ENCODE results near the gene LALBA.
"Not testable (repeated sequence)": the region's sequence is repeated elsewhere in the genome, so short reads cannot be mapped to it uniquely, and the experiment has no call there.

Gene LALBA

DNA sequence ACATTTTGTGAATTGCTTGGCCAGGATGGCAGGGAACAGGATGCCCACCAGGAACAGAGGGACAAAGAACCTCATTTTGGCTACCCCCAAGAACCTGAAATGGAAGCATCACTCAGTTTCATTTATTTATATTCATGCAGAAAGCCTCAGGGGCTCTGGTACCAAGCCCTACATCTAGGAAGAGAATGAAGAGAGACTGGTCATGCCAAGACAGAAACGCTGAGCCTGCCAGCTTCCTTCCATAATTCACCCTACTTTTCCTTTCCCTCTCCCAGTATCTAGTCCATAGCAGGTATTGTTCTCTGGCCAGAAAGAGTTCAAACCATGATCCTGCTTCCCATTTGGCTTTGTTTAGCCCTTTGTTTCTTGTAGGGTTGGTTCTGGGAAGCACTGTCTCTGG lies at the start of gene LALBA:
LALBA (minus strand) TSS at position 101 of the 400 bp plus-strand sequence; CDS start at position 75, 26 bp downstream.
- DNase-seq (ENCODE audit: low read depth in 2 of 2) = no peak

DNA sequence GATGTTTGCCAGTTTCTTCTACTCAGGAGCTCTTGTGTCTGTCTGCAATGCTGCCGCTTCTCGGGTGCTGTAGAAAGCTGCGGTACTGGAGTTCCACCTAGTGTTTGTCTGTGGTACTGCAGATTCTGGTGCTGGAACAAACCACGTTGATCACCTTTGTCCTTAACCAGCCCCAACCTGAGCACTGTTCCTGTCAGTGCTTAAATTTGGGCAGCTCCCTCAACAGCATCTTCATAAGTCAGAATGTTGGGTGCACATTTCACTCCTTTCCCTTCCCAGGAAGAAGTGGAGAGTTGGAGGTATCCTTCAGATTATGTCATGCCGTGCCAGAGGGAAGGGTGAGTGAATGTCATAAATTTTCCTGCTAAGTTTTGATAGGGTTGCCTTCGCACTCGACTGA lies 48.7 kb upstream of the LALBA start:
- DNase-seq (ENCODE audit: low read depth in 2 of 2) = peak; percentile 14 to 42

GRCh38 chr12:48615681-48616080 lies 45.8 kb upstream of the LALBA start:
- no peak for DNase-seq (ENCODE audit: low read depth in 2 of 2)

GRCh38 chr12:48613321-48613720 lies 43.5 kb upstream of the LALBA start:
- no peak for DNase-seq (ENCODE audit: low read depth in 2 of 2)

- no peak for DNase-seq (ENCODE audit: low read depth in 2 of 2)
Observed at GRCh38 chr12:48602192-48602989, 32.5 kb upstream of the LALBA start.

- DNase-seq (ENCODE audit: low read depth in 2 of 2) = no peak
Observed at GRCh38 chr12:48601013-48601756, 31.3 kb upstream of the LALBA start.

GRCh38 chr12:48600552-48600951 lies 30.7 kb upstream of the LALBA start:
- DNase-seq (ENCODE audit: low read depth in 2 of 2) = no peak

- DNase-seq (ENCODE audit: low read depth in 2 of 2) = no peak
Observed at GRCh38 chr12:48592591-48593086, 22.8 kb upstream of the LALBA start.

GRCh38 chr12:48586361-48586760 lies 16.5 kb upstream of the LALBA start:
- no peak for DNase-seq (ENCODE audit: low read depth in 2 of 2)

DNA sequence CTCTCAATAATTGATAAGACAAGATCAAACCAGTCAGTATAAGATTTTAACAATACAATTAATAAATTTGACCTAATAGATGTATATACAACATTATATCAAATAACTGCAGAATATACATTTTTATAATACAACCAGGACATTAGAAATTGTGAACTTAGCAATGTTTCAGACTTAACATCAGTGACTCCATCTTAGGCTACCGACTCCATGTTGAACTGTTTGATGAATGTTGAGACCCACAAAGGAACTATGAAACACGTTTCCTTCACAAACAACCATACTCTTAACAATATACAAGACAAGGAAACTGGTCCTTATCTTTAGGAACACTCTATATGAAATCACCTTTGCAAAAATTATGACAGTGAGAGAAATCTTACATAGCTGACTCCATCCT lies 13.9 kb upstream of the LALBA start:
- DNase-seq (ENCODE audit: low read depth in 2 of 2) = no peak

DNA sequence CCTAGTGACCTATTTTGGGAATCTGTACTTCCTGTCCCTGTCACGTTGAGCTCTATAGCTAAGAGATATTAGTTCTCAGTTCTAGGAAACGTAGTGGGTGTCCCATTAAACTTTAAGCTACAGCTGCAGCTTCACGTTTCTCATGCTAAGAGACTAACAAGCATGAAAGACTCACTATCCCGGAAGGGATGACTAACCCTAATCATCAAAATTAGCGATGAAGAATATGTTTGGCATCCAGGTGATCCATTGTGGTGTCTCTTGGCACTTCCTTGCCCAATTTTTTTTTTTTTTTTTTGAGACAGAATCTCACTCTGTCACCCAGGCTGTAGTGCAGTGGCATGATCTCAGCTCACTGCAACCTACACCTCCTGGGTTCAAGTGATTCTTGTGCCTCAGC lies 11.0 kb upstream of the LALBA start:
- no peak for DNase-seq (ENCODE audit: low read depth in 2 of 2)

DNA sequence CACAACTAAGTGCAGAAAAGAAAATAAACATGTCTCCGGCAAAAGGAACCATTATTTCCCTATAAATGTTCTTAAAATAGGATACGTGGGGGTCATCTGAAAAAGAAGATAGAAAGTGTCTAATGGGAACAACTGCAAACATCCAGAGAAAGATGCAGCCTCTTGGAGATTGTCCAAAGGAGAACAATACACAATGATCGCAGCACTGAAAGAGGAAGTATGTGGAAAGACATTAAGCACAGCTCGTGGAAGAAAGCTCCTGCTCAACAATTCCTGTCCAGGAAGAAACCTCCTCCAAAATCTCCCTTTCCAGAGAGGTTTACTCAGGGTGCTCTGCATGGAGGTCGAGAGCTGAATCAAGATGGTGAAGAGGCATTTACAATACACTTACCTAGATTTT lies 2.5 kb upstream of the LALBA start:
- DNase-seq (ENCODE audit: low read depth in 2 of 2) = no peak

DNA sequence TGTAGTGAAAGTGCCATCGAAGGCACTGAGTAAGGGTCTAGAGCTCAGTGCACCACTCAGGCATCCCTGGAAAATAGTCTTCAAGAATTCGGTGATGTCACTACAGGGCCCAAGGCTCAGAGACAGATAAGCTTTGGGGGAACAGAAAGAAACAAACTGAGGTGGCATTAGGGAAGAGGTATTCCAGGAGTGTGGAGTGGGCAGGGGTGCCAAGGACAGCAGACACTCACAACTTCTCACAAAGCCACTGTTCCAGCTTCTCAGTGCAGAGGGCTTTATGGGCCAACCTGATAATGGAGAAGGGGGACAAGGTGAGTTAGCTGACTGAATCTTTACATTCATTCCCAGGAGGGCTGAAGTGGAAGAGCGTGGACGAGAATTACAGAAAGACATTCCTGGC lies 2.1 kb downstream of the LALBA start:
- no peak for DNase-seq (ENCODE audit: low read depth in 2 of 2)

- no peak for DNase-seq (ENCODE audit: low read depth in 2 of 2)
Observed at GRCh38 chr12:48557919-48558318, 11.9 kb downstream of the LALBA start.

GRCh38 chr12:48556631-48557030 lies 13.2 kb downstream of the LALBA start:
- no peak for DNase-seq (ENCODE audit: low read depth in 2 of 2)

- DNase-seq (ENCODE audit: low read depth in 2 of 2) = not testable (repeated sequence)
Observed at GRCh38 chr12:48553666-48554343, 16.0 kb downstream of the LALBA start.

DNA sequence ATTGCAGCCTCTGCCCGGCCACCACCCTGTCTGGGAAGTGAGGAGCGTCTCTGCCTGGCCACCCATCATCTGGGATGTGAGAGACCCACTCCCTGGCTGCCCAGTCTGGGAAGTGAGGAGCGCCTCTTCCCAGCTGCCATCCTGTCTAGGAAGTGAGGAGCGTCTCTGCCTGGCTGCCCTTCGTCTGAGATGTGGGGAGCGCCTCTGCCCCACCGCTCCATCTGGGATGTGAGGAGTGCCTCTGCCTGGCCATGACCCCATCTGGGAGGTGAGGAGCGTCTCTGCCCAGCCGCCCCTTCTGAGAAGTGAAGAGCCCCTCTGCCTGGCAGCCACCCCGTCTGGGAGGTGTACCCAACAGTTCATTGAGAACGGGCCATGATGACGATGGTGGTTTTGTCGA lies 18.2 kb downstream of the LALBA start:
- DNase-seq (ENCODE audit: low read depth in 2 of 2) = not testable (repeated sequence)

- not testable (repeated sequence) for DNase-seq (ENCODE audit: low read depth in 2 of 2)
Observed at GRCh38 chr12:48547012-48547411, 22.8 kb downstream of the LALBA start.

DNA sequence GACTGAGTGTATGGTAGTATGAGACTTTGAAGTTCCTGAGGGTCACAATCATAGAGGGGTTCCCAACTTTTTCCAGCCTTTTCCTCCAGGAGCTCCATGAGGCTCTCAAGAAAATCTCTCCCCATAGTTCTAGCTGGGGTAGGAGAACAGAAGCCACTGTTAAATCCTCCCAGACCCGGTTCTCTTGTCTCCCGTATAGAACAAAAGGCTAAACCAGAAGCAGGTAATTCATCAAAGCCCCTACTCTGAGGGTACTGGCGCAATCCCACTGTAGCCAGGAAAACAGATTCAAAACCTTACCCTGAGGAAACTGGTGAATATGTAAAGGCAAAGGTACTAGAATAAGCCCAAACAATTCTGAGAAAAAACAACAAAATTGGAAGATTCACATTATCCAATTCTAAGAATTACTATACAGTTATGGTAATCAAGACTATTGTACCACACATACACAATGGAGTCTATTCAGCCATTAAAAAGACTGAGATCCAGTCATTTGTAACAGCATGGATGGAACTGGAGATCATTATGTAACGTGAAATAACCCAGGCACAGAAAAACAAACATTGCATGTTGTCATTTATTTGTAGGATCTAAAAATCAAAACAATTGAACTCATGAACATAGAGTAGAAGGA lies 23.9 kb downstream of the LALBA start:
- no peak for DNase-seq (ENCODE audit: low read depth in 2 of 2)

- no peak for DNase-seq (ENCODE audit: low read depth in 2 of 2)
Observed at GRCh38 chr12:48542300-48542928, 27.4 kb downstream of the LALBA start.

DNA sequence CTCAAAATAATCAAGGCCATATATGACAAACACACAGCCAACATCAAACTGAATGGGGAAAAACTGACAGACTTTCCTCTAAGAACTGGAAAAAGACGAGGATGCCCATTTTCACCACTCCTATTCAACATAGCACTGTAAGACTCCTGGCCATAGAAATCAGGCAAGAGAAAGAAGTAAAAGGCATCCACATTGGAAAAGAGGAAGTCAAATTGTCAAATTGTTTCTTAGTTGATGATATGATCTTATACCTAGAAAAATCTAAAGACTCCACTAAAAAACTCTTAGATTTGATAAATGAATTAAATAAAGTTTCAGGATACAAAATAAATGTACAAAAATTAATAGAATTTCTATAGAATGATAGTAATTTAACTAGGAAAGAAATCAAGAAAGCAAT lies 33.2 kb downstream of the LALBA start:
- no peak for DNase-seq (ENCODE audit: low read depth in 2 of 2)
